SKM-1 treated with dmso at 0.1 percent for 144 hours (cell line): ENCODE results near the gene CLMN.

Experiments used
- DNase-seq: peaks from one replicate; lab custom pipeline; 2025; ENCODE audit not compliant: unreplicated experiment; lab: John Stamatoyannopoulos, UW

The CLMN gene

DNA sequence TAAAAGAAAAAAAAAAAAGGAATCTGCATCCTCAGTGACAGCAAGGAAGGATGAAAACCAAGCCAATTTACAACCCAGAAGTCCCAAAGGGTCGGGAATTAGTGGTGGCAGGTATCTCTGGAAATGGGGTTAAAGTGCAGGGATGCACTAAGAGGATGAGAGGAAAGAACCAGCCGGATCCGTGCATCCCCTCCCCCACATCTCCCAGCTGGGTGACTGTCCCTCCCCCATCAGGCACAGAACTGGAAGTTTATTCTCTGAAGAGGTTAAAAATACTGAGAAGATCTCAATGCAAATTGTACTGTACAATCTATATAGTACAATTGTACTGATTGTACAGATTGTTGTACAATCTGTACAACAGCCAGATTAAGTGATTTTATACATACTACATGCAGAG lies 15.4 kb downstream of the CLMN start:
- no peak for DNase-seq

DNA sequence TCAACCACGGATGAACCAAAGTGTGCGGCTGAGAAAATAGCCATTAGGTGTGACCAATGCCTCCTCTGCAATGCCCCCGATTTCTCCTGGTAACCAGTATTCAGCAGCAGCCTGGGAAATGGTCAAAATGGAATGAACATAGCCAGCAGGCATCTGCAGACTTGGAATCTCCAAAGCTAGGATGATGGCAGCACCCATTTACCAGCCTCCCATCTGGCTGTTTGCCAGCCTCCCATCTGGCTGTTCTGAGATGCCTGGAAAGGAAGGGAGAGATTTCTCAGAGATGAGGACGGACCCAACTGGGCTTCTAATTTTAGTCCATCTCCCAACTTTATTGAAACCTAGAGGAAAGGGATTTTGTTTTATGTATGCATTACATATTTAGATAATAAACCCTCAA lies 16.2 kb downstream of the CLMN start:
- DNase-seq, result no peak

DNA sequence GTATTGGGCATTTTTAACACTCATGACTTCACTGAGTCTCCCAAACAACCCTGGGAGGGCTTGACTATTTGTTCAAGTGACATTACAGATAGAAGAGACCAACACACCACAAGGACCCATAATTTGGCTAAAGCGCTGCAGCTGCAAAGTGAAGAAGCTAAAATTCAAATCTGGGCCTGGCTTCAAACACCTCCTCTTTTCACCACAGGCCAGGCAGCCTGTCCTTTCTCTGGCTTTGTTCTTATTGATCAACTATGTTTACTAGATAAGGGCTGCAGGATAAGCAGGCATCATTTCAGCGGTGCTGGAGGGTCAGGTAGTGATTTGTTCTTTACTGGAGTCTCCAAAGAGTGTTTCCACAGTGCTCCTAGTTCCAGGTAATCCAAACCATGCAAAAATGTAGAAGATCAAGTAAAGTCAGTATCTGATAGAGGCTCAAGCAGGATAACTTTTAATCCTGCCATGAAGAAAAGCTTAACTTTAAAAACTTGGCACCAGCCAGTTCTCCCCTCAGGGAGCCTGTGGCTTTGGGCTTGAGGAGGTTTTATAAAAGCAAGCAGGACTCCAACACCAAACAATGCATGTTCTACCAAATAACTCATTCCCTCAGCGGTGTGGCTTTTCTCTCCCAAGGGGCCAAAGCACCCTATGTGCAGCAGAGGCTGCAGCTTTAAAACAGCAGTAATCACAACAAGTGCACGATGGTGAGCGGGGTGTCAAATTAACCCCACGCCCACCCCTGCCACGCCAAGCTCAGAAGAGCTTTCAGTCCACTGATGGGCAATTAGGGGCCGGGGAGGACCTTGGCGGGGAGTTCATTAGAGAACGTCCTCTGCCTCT lies 16.8 kb downstream of the CLMN start:
- no peak for DNase-seq

DNA sequence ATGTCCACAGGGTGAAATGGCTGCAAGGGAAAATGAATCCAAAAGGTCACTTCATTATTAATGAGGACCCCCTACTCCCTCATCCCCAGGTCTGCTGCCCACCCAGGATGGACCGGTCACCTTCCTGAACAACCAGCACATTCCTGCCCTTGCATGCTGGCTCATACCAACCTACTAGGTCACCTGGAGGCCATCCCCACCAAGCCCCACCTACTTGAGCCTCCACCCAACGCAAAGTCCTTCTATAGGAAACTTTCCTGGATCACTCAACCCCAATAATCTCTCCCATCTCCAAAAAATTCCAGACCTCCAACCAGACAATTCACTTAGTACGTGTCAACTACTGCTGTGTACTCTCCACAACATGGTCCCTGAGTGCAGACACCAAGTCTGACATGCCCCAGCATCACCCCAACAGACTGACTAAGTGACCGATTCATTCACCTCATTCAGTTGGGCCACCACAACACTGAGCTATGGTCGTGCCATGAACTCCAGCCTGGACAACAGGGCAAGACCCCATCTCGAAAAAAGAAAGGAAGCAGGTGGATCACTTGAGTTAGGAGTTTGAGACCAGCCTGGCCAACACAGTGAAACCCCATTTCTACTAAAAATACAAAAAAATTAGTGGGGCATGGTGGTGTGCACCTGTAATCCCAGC lies 18.1 kb downstream of the CLMN start:
- no peak for DNase-seq

DNA sequence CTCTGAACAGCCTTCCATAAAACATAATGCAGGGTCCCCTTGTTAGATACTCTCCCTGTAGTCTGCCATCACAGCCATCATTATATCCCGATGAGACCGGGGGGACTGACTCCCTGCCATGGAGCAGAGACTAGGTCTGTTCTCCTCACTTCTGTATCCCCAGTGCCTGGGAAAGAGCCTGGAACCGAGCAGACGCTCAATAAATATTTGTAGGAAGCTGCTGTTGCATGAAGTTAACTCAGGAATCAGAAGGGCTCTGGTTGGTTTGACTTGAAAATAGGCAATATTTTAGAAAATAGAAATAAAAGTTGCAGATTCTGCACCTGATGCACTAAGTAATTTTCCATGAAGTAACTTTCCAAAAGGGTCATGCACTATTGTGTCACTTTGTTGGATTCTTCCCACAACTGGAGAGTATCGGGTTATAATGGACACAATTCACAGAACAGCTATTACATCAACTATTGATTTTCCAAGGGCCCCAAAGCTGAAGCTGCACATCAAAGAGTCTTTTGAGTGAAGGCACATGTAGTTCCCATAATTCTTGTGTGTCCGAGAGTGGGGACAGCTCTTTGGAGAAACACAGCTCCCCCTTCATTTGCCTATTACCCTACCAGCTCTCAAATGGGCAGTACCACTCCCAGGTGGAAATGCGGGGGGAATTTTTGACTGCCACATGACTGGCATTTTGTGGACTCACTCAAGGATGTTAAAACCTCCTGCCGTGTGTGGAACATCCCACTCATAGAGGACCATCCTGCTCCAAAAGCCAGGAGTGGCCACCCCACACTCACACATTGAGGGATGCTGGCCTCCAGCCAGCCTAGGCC lies 18.8 kb downstream of the CLMN start:
- no peak for DNase-seq

DNA sequence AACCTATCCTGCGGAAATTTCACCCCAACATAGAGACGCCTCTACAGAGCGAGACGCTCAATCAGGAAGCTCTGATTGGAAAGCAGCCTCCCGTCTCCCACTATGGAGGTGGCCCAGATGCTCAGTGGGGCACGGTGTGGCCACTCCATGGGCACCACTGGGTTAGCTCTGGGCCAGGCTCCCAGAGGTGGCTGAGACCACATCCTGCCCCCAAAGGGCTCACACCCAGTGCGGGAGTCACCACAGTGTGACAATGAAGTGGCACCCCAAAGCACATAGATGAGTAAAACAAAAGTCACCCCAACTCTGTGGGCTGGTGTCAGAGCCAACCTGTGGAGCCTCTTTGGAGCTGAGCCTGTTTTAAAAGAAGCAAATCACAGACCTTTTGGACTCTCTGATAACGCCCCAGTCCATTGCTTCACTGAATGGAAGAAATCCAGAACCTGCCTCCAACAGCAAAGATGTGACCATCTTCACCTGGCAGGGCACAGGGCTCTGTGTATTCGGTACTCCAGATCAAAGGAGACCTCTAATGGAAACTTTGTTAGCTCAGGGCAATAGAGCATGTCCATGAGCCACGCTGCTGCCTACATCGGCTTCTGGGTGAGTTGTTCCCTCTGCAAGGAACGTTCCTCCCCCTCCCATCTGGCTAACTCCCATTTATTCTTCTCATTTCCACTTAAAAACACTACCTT lies 19.6 kb downstream of the CLMN start:
- DNase-seq, result no peak

DNA sequence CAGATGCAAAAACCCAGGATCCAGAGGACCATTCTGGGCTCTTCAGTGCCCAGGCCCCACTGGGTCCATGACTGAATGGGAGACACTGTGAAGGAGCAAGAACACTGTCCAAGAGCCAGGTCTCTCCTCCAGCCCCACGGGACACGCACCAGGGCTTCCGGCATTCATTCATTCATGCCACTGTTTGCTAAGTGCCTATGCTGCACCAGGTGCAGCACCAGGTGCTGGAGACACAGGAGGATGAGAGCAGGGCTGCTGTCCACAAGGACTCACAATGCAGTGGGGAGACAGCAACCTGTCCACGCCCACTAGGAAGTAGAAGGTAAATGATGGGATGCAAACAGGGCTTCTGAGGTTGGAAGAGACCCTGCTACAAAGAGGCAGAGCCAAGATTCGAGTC lies 20.4 kb downstream of the CLMN start:
- DNase-seq, result no peak

DNA sequence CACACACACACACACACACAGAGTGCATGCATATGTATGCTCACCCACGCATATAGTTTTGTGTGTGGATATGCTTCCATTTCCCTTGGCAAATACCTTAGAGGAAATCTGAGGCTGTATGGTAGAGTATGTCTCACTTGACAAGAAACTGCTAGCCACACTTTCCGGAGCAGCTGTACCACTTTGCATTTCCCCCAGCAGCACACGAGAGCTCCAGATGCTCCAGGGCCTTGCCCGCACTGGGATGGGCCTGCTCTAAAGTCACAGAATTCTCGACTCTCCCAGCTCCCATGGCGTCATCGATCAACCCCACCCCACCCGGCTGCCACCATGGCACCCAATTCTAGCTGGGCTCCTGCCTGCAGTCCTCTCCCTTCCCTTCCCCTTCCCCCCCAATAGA lies 21.9 kb downstream of the CLMN start:
- DNase-seq, result no peak

DNA sequence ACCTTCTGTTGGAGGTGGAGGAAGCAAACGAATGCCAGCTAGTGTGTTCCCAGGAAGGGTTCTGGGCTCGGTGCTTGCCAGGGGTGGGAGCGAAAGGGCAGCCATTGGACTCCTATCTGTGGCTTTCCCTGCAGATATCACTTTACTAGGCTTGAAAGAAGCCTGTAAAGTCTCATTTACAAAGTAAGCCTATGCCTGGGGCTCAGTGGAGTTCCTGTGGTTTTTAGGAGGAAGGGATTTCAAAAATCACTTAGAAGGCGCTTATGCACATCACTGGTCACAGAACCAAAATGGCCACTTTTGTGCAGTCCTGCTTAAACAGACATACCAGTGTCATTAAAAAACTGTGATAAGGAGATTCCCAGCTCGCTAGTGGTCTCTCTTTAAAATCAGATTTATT lies 22.7 kb downstream of the CLMN start:
- DNase-seq, result no peak

DNA sequence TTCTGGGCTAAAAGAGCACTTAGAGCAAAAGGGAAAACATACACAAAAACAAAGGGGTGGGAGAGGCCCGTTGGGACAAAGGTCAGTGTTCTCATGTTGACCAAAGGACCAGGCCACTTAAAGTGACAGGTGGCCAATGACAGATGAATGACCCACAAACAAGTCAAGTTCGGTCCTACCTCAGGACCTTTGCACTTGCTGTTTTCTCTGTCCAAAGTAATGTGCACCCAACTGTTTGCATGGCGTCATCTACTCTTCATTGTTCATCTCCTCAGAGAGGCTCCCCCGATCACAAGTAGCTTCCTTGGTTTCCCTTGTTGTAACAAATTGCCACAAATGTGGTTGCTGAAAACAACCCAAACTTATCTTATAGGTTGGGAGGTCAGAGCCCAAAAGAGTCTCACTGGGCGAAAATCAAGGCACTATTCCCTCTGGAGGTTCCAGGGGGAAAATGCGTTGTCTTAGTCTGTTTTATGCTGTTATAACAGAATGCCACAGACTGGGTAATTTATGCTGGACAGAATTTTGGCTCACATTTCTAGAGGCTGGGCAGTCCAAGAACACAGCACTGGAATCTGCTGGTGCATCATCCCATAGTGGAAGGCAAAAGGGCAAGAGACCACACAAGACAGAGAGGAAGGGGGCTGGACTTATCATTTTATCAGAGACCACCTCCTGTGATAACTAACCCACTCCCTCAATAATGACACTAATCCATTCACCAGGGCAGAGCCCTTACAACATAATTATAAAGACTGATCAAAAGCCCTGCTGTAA lies 23.9 kb downstream of the CLMN start:
- DNase-seq, result no peak

DNA sequence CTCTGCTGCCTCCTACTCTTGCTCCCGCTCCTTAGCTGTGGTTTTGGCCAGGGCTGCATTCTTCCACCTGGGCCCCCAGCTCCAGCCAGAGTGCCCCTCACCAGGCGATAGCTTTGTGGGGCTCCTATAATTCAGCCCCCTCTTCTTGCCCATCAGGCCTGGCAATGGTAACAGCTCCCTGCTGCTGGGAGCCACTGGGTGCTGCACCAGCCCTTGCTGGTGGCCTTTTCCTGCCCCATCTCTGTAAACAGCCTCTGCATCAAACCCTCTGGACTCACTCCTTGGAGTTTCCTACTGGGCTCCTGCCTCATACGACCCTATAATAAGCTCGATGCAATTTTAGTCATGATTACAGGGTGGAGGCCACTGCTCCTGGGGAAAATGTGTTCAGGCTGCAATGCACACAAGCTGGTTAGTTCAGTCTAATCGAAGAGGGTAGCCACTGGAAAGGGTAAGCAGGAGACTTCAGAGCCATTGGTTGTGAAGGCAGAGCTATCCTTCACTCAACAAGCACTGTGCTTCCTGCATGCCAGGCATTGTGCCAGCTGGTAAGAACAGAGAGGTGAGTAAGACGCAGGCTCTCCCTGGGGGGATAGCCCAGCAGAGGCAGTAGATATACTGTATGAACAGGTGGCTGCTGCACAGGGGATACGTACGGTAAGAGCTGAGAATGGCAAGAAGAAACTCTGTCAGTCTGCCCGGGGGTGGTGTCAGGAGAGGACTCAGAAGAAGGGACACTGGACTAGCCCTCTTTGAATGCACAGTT lies 24.7 kb downstream of the CLMN start:
- no peak for DNase-seq

DNA sequence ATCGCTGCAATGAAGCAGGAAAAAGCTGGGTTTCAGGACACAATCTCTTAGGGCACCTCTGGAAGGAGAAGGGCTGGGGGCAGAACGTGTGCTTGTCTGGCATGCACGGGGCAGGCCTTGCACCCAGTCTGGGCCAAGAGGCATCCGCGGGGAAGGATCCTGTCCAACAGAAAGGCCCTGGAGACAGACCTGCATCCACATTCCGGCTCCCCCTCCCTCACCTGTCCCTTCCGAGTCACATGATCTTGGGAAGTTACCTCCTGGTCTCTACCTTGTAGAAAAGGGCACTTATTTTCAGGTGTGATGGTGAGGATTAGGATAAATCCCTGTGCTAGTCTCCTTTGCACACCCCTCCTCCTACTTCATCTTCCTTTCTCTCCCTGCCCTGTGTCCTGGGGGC lies 25.4 kb downstream of the CLMN start:
- no peak for DNase-seq

DNA sequence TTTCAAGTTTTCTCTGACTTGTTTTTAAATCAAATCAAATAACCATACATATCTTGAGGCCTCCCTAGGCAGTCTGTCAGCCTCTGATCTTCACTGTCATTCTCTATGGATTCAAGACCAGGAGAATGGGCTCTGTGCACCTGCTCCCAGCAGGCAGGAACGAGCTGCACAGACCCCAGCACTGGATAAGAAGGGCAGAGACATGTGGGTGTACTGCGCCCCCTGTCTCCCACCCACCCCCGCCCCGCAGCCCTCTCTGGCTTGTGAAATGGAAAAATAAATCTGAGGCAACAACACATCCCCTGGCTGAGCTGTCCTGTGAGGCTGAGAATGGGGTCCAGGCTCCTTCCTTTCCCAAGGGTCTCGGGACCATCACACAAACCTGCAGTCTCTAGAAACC lies 26.3 kb downstream of the CLMN start:
- DNase-seq, result no peak

DNA sequence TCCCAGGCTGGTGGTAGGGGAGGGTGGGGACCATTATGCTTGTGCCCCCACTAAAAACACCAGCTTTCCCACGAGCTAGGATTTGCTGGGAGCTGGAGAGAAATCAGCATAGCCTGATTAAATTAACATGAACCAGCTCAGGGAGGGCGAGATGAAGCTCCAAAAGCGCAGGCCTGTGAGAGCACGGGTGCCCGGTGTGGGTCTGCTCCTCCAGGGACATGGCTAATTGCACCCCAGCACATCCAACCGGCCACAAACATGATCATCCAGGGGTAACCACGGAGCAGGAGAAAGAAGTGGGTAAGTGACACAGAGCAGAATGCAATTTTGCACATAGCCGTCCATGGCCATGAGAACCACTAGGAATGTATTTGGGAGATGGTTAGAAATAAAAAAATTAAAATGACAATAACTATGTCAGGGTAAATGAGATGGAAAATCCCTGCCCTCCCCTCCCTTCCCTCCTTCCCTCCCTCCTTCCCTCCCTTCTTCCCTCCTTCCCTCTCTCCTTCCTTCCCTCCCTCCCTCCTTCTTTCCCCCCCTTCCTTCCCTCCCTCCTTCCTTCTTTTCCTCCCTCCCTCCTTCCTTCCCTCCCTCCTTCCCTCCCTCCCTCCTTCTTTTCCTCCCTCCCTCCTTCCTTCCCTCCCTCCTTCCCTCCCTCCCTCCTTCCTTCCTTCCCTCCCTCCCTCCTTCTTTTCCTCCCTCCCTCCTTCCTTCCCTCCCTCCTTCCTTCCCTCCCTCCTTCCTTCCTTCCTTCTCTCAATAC lies 26.9 kb downstream of the CLMN start:
- DNase-seq, result no peak

DNA sequence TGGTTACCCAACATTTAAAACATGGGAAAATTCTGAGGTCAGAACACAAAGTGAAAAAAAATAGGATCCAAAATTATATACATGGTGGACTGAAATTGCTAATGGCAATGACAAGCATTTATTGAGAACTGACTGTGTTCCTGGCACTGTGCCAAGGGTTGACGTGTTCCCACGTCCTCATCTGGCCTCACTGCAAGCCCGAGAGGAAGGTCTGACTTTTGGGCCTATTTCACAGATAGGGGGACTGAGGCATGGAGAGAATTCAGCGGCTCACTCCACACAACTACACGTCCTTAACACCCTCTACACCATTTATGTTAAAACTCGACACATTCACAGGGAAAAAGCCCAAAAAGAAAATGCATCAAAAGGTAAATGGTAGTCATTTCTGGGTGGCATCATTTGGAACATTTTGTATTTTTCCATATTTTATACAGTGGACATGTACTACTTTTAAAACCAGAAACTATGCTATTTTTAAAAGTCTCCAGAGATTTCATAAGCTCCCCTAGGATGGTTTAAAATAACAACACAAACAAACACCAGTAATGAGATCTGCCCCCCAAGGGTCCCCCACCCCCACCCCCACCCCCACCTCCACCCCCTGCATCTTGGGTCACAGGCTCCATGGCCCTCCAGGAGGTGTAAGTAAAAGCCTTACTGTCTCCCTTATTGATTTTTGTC lies 27.7 kb downstream of the CLMN start:
- no peak for DNase-seq

DNA sequence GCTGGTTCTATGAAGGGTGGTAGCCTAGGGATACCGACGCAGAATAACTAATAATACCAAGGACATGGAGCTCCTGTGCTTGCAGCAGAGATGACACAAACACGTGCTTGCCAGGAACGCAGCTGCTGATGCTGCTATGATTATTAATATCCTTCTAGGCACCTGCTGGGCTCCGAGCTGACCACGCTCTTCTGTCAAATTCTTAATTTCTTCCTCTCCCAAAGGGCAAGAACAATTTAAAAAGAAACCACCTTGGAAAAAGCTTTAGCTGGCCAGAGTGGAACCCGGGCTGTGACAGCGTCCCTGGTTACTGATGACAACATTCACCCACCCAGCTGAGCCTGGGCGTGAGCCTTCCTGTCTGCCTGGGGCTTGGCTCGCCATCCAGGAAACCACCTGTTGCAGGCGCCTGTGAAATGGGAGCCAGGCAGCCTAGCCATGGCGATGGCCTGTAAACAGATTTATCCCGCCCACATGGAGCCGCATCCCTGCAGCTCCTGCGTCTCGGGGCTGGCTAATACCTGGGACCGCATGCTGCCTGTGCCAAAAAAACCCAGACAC lies 28.8 kb downstream of the CLMN start:
- DNase-seq, result no peak

DNA sequence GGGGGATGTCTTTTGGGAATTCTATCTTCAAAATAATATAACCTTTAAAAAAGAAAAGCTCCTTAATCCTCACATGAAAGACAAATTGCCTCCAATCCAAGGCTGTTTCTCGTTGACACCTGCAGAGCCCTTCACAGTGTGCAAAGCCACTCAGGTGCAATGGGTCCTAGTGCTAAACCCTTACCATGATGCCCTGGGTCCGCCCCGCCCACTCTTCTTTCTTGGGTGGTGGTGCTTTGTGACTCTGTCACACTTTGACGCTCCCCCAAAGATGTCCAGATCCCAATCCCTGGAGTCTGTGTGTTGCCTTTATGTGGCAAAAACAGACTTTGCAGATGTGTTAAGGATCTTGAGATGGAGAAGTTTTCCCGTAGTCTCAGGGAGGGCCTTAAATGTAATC lies 29.7 kb downstream of the CLMN start:
- no peak for DNase-seq

DNA sequence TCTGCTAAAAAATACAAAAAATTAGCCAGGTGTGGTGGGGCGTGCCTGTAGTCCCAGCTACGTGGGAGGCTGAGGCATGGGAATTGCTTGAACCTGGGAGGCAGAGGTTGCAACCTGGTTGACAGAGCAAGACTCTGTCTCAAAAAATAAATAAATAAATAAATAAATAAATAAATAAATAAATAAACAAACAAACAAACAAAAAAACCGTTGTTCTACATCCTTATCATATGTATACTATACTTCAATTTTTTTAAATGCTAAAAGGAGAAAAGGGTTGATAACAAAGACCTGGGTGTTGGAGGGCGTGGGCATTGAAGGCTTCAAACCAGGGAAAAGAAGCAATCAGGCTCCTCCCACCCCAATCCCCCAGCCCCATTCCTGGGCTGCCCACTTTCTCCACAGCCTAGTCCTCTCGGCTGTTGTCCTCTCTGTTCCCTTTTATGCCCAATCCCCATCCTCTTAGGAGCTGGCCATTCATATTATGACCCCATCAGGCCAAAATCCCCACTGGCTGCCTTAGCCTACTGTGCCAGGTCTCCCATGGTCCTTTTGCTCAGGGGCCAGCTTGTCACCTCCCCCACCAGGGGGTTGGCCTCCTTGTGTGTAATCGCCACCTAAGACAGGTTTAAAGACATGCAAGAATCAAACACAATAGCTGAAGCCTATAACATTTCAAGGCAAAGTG lies 30.2 kb downstream of the CLMN start:
- no peak for DNase-seq
